HG03095 (cell line): ENCODE data around the gene SEZ6L2.
"Not testable (repeated sequence)": the region's sequence is repeated elsewhere in the genome, so short reads cannot be mapped to it uniquely, and the experiment has no call there.

Experiments used
- ATAC-seq: cut with Tn5 transposase; IDR thresholded peaks from one replicate; pipeline ENCODE4 v1.9.1; 2021; ENCODE audit warnings: moderate library complexity; ENCODE audit not compliant: unreplicated experiment

SEZ6L2 gene

GRCh38 chr16:29899516-29900101, at the start of gene SEZ6L2:
TSS of gene SEZ6L2 (minus strand) at chr16:29899550. CDS start at chr16:29899019, 531 bp downstream.
- ATAC-seq = no peak

- ATAC-seq = no peak
Observed at GRCh38 chr16:29947897-29948296, 48.5 kb upstream of the SEZ6L2 start.

GRCh38 chr16:29943846-29944799, 44.8 kb upstream of the SEZ6L2 start:
- no peak for ATAC-seq

- ATAC-seq = no peak
Observed at GRCh38 chr16:29940656-29941055, 41.3 kb upstream of the SEZ6L2 start.

GRCh38 chr16:29931750-29932149, 32.4 kb upstream of the SEZ6L2 start:
- ATAC-seq = not testable (repeated sequence)

GRCh38 chr16:29927070-29927905, 27.9 kb upstream of the SEZ6L2 start:
- ATAC-seq = no peak

GRCh38 chr16:29926711-29927052, 27.3 kb upstream of the SEZ6L2 start:
- ATAC-seq = no peak

GRCh38 chr16:29925781-29926710, 26.7 kb upstream of the SEZ6L2 start, which contains the start of gene KCTD13:
TSS of gene KCTD13 (minus strand) at chr16:29926226. CDS start at chr16:29926033, 193 bp downstream.
- ATAC-seq = peak; percentile 76

GRCh38 chr16:29925105-29925756, 25.9 kb upstream of the SEZ6L2 start:
- no peak for ATAC-seq

GRCh38 chr16:29922986-29923501, 23.7 kb upstream of the SEZ6L2 start:
- ATAC-seq = no peak

- no peak for ATAC-seq
Observed at GRCh38 chr16:29922326-29922725, 23.0 kb upstream of the SEZ6L2 start.

GRCh38 chr16:29921034-29921385, 21.7 kb upstream of the SEZ6L2 start:
- no peak for ATAC-seq

- ATAC-seq = no peak
Observed at GRCh38 chr16:29920288-29921033, 21.1 kb upstream of the SEZ6L2 start.

- no peak for ATAC-seq
Observed at GRCh38 chr16:29916979-29917378, 17.6 kb upstream of the SEZ6L2 start.

- no peak for ATAC-seq
Observed at GRCh38 chr16:29915590-29916247, 16.4 kb upstream of the SEZ6L2 start.

GRCh38 chr16:29913514-29913913, 14.2 kb upstream of the SEZ6L2 start:
- no peak for ATAC-seq

- no peak for ATAC-seq
Observed at GRCh38 chr16:29912087-29912486, 12.7 kb upstream of the SEZ6L2 start.

GRCh38 chr16:29911676-29912010, 12.3 kb upstream of the SEZ6L2 start:
- ATAC-seq = no peak
